ENCODE results near the gene ZNF831.

ZNF831 gene

GRCh38 chr20:59210186-59210585 lies 46.6 kb downstream of the ZNF831 start:
- H3K36me3 ChIP-seq (replicated peaks): no peaks in the 10 kb centered on the region
- TF ChIP-seq CTCF (IDR thresholded peaks at IDR 0.05; ENCODE audit: low read depth, low read length, missing control alignments): no peak
- in situ Hi-C loops (cut with HindIII; ENCODE audit: low pct_ligation_motif_present, low sequenced_read_pairs): loop anchor here (25.0 kb wide), 1 partner anchor 348 kb away; the partner anchor contains the start of genes GNAS and GNAS-AS1

GRCh38 chr20:59211208-59211765 lies 47.7 kb downstream of the ZNF831 start:
- in situ Hi-C loops (cut with HindIII; ENCODE audit: low pct_ligation_motif_present, low sequenced_read_pairs): loop anchor here (25.0 kb wide), 1 partner anchor 349 kb away; the partner anchor contains the start of genes GNAS and GNAS-AS1
- H3K36me3 ChIP-seq (replicated peaks): no peaks in the 10 kb centered on the region
- no peak for TF ChIP-seq CTCF (IDR thresholded peaks at IDR 0.05; ENCODE audit: low read depth, low read length, missing control alignments)
- no peak overlapping the region for H3K4me3 ChIP-seq (ENCODE audit: low read depth, low read length)
- DNase-seq: no peak
- no peak overlapping the region for H3K27ac ChIP-seq
- H3K27me3 ChIP-seq (replicated peaks): no peaks in the 10 kb centered on the region

More at GRCh38 chr20:59210186-59210585, 46.6 kb downstream of the ZNF831 start:
- no peak for DNase-seq
- H3K27me3 ChIP-seq (replicated peaks): no peaks in the 10 kb centered on the region
- H3K4me3 ChIP-seq (ENCODE audit: low read depth, low read length): no peak overlapping the region
- no peak overlapping the region for H3K27ac ChIP-seq

- DNase-seq: no peak
- no peak overlapping the region for H3K4me3 ChIP-seq (ENCODE audit: low read depth, low read length)
- no peaks in the 10 kb centered on the region for H3K27me3 ChIP-seq (replicated peaks)
- in situ Hi-C loops (cut with HindIII; ENCODE audit: low pct_ligation_motif_present, low sequenced_read_pairs): loop anchor here (25.0 kb wide), 1 partner anchor 352 kb away; the partner anchor contains the start of genes GNAS and GNAS-AS1
- no peaks in the 10 kb centered on the region for H3K36me3 ChIP-seq (replicated peaks)
- no peak for TF ChIP-seq CTCF (IDR thresholded peaks at IDR 0.05; ENCODE audit: low read depth, low read length, missing control alignments)
- no peak overlapping the region for H3K27ac ChIP-seq
These were observed 50.5 kb downstream of the ZNF831 start for GRCh38 chr20:59214073-59214472.

DNA sequence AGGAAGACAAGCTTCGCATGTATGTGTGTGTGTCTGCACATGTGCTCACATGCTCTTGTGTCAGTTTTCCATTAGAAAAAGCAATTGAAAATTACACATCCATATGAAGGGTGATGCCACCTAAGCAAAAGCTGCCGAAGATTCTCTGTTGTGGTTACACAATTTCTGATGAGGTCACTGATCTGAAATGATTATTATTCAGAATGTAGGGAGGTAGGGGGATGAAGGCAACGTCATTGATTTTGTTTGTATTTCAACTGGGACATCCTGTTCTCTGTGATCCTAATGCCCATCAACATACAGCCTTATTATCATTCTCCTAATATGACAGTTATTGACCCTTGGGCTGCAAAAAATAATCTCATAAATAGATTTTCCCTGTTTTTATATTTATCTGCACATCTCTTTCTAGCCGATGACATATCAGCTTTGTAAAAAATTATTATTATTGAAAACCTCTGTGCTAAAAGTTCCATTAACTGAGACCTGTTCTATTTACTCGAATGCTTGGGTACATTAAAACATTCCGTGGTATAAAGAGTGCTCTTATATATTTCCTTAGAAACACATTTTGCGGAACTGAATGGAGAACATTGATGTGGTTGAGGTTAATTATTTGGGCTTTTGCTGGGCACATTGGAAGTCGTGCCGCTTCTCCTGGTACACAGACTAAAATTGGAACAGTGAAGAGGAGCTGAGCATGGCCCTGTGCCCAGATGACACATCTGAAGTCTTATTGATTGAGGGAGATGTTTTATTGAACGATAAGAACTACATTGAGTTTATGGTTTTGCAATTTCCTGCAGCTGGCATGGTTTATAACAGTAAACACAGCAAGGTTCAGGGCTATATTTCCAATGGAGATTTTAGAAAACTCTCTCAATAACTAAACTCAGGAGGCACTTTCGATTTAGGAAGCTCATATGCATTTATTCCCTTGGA lies 51.3 kb downstream of the ZNF831 start:
- TF ChIP-seq CTCF (IDR thresholded peaks at IDR 0.05; ENCODE audit: low read depth, low read length, missing control alignments): no peak
- DNase-seq: no peak
- Histone ChIP-seq H3K27ac (no peak overlapping the region), H3K4me3 (ENCODE audit: low read depth, low read length) (no peak overlapping the region), H3K27me3 (replicated peaks) (no peaks in the 10 kb centered on the region), H3K36me3 (replicated peaks) (no peaks in the 10 kb centered on the region)
- in situ Hi-C loops (cut with HindIII; ENCODE audit: low pct_ligation_motif_present, low sequenced_read_pairs): loop anchor here (25.0 kb wide), 1 partner anchor 353 kb away; the partner anchor contains the start of genes GNAS and GNAS-AS1

- no peak for TF ChIP-seq CTCF (IDR thresholded peaks at IDR 0.05; ENCODE audit: low read depth, low read length, missing control alignments)
- H3K27me3 ChIP-seq (replicated peaks): peaks cover 4% of the 10 kb centered on the region
- no peak for DNase-seq
- H3K4me3 ChIP-seq (ENCODE audit: low read depth, low read length): no peak overlapping the region
- no peak overlapping the region for H3K27ac ChIP-seq
- in situ Hi-C loops (cut with HindIII; ENCODE audit: low pct_ligation_motif_present, low sequenced_read_pairs): loop anchor here (25.0 kb wide), 1 partner anchor 355 kb away; the partner anchor contains the start of genes GNAS and GNAS-AS1
- no peaks in the 10 kb centered on the region for H3K36me3 ChIP-seq (replicated peaks)
These were observed 53.6 kb downstream of the ZNF831 start for GRCh38 chr20:59217173-59217572.

Measured in brain microvascular endothelial cell (primary cell).